ENCODE results near the gene UBA1. TPM values are rescaled to one million over a fixed set of nuclear protein-coding genes. Genes with fewer than 3 reads are reported as not detected.

Gene UBA1
- total RNA-seq, 1 donor from 2014 or later, result 538 TPM

- Mint-ChIP-seq H3K36me3 (ENCODE audit: insufficient read depth) (peaks cover 24% of the 10 kb centered on the region), H3K4me1 (ENCODE audit: low read depth) (peaks cover 7% of the 10 kb centered on the region), H3K9me3 (ENCODE audit: low read depth) (no peaks in the 10 kb centered on the region), H3K4me3 (ENCODE audit: low read depth) (no peak overlapping the region), H3K27me3 (no peaks in the 10 kb centered on the region), H3K27ac (no peak overlapping the region)
- TF ChIP-seq CTCF (IDR thresholded peaks at IDR 0.05; ENCODE audit: unreplicated experiment), result no peak
- DNase-seq (ENCODE audit: low spot score, unreplicated experiment), result no peak
Observed at GRCh38 chrX:47227334-47227583, 33.6 kb downstream of the UBA1 start.

GRCh38 chrX:47228550-47229270 is 35.1 kb downstream of the UBA1 start:
- Mint-ChIP-seq H3K27ac (no peak overlapping the region), H3K9me3 (ENCODE audit: low read depth) (no peaks in the 10 kb centered on the region), H3K4me3 (ENCODE audit: low read depth) (no peak overlapping the region), H3K4me1 (ENCODE audit: low read depth) (peaks cover 7% of the 10 kb centered on the region), H3K27me3 (no peaks in the 10 kb centered on the region), H3K36me3 (ENCODE audit: insufficient read depth) (peaks cover 22% of the 10 kb centered on the region)
- no peak for DNase-seq (ENCODE audit: low spot score, unreplicated experiment)
- no peak for TF ChIP-seq CTCF (IDR thresholded peaks at IDR 0.05; ENCODE audit: unreplicated experiment)

- Mint-ChIP-seq H3K27ac (no peak overlapping the region), H3K27me3 (no peaks in the 10 kb centered on the region), H3K4me1 (ENCODE audit: low read depth) (peaks cover 7% of the 10 kb centered on the region), H3K9me3 (ENCODE audit: low read depth) (no peaks in the 10 kb centered on the region), H3K4me3 (ENCODE audit: low read depth) (no peak overlapping the region), H3K36me3 (ENCODE audit: insufficient read depth) (peaks cover 22% of the 10 kb centered on the region)
- TF ChIP-seq CTCF (IDR thresholded peaks at IDR 0.05; ENCODE audit: unreplicated experiment), result no peak
- DNase-seq (ENCODE audit: low spot score, unreplicated experiment), result no peak
Observed at GRCh38 chrX:47229427-47229826, 35.8 kb downstream of the UBA1 start.

- no peak for DNase-seq (ENCODE audit: low spot score, unreplicated experiment)
- Mint-ChIP-seq H3K4me1 (ENCODE audit: low read depth) (peaks cover 9% of the 10 kb centered on the region), H3K9me3 (ENCODE audit: low read depth) (no peaks in the 10 kb centered on the region), H3K27ac (peak overlapping the region; percentile 46), H3K4me3 (ENCODE audit: low read depth) (peak overlapping the region; percentile 19), H3K36me3 (ENCODE audit: insufficient read depth) (peaks cover 20% of the 10 kb centered on the region), H3K27me3 (no peaks in the 10 kb centered on the region)
- no peak for TF ChIP-seq CTCF (IDR thresholded peaks at IDR 0.05; ENCODE audit: unreplicated experiment)
Observed at GRCh38 chrX:47230136-47230868, 36.7 kb downstream of the UBA1 start.

GRCh38 chrX:47231167-47231566 is 37.5 kb downstream of the UBA1 start:
- Mint-ChIP-seq H3K27ac (peak overlapping the region; percentile 100), H3K4me3 (ENCODE audit: low read depth) (peak overlapping the region; percentile 99), H3K36me3 (ENCODE audit: insufficient read depth) (peaks cover 16% of the 10 kb centered on the region), H3K4me1 (ENCODE audit: low read depth) (peaks cover 16% of the 10 kb centered on the region), H3K27me3 (no peaks in the 10 kb centered on the region), H3K9me3 (ENCODE audit: low read depth) (no peaks in the 10 kb centered on the region)
- DNase-seq (ENCODE audit: low spot score, unreplicated experiment), result no peak
- no peak for TF ChIP-seq CTCF (IDR thresholded peaks at IDR 0.05; ENCODE audit: unreplicated experiment)
